ENCODE results near the gene NR4A1.

DNA sequence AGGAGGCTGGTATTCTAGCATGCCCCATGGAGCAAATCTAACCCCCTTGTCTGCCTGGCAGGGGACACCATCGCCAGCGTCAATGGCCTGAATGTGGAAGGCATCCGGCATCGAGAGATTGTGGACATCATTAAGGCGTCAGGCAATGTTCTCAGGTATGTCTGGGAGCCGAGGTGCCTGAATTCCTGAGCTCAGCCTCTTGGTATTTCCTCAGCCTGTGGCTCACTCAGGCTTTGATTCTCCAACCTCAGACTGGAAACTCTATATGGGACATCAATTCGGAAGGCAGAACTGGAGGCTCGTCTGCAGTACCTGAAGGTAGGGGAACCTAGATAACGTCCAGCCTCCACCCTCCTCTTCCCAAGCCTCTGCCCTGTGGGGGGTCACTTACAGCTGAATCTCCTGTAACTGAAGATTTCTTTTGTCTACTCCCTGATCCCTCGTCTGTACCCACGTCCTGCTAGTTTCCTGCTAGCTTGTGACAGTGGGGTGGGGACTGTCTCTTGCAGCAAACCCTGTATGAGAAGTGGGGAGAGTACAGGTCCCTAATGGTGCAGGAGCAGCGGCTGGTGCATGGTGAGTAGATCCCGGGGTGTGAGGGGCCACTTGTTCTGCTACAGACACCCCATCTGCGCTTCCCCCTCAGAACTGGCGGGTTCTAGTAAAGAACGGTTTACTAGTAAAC is 37.5 kb upstream of the NR4A1 start:
- TF ChIP-seq EP300 (IDR thresholded peaks at IDR 0.05; ENCODE audit: borderline replicate concordance): no peak
- no peak for TF ChIP-seq ZBTB7A (IDR thresholded peaks at IDR 0.05; ENCODE audit: low read depth)
- no peak for TF ChIP-seq CEBPB (IDR thresholded peaks at IDR 0.05)
- TF ChIP-seq, protein P1, sequence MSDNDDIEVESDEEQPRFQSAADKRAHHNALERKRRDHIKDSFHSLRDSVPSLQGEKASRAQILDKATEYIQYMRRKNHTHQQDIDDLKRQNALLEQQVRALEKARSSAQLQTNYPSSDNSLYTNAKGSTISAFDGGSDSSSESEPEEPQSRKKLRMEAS (IDR thresholded peaks at IDR 0.05): no peak
- TF ChIP-seq TEAD4 (IDR thresholded peaks at IDR 0.05): no peak
- TF ChIP-seq YY1 (IDR thresholded peaks at IDR 0.05; ENCODE audit: low read depth): no peak
- no peak for TF ChIP-seq TCF12 (IDR thresholded peaks at IDR 0.05; ENCODE audit: low read depth)
- TF ChIP-seq RAD21 (IDR thresholded peaks at IDR 0.05; ENCODE audit: low read depth): no peak
